Stimulated activated CD4-positive, alpha-beta T cell treated with anti-CD3 and anti-CD28 coated beads, TNF-alpha, amount 100 ng/mL, for 1 hour (primary cell): ENCODE results near the gene UBE2R2.

ENCODE experiments used
- DNase-seq, 3 donors: peaks; one replicate each; pipeline ENCODE4 v3.0.0-alpha.2; 2020; ENCODE audit warnings: low read depth in 3 of 3, low spot score in 1 of 3

UBE2R2 gene

GRCh38 chr9:33880211-33881089 lies 63.5 kb downstream of the UBE2R2 start:
- DNase-seq = no peak

- DNase-seq = no peak
Measured at GRCh38 chr9:33881635-33882034, 64.7 kb downstream of the UBE2R2 start.

GRCh38 chr9:33884856-33885701 lies 68.1 kb downstream of the UBE2R2 start:
- DNase-seq = no peak

GRCh38 chr9:33885948-33886347 lies 69.0 kb downstream of the UBE2R2 start:
- DNase-seq = no peak

GRCh38 chr9:33893861-33894260 lies 76.9 kb downstream of the UBE2R2 start:
- no peak for DNase-seq

- no peak for DNase-seq
Measured at GRCh38 chr9:33894316-33894715, 77.4 kb downstream of the UBE2R2 start.

GRCh38 chr9:33903157-33903780 lies 86.3 kb downstream of the UBE2R2 start:
- DNase-seq = no peak

GRCh38 chr9:33905137-33905536 lies 88.2 kb downstream of the UBE2R2 start:
- DNase-seq = no peak

- DNase-seq = no peak
Measured at GRCh38 chr9:33906769-33907168, 89.8 kb downstream of the UBE2R2 start.

- no peak for DNase-seq
Measured at GRCh38 chr9:33907347-33907746, 90.4 kb downstream of the UBE2R2 start.

- no peak for DNase-seq
Measured at GRCh38 chr9:33908114-33908513, 91.2 kb downstream of the UBE2R2 start.

- no peak for DNase-seq
Measured at GRCh38 chr9:33908749-33909148, 91.8 kb downstream of the UBE2R2 start.

GRCh38 chr9:33913541-33913940 lies 96.6 kb downstream of the UBE2R2 start:
- no peak for DNase-seq

- DNase-seq = no peak
Measured at GRCh38 chr9:33914887-33915628, 98.1 kb downstream of the UBE2R2 start.

- DNase-seq = no peak
Measured at GRCh38 chr9:33917036-33917435, 100.1 kb downstream of the UBE2R2 start.

GRCh38 chr9:33919276-33919897 lies 102.4 kb downstream of the UBE2R2 start:
- DNase-seq = no peak

GRCh38 chr9:33921967-33922895 lies 105.3 kb downstream of the UBE2R2 start:
- DNase-seq = peak in 1 of 3 donors; percentile 11

GRCh38 chr9:33923079-33923478 lies 106.1 kb downstream of the UBE2R2 start:
- DNase-seq = no peak

GRCh38 chr9:33923998-33924701 lies 107.2 kb downstream of the UBE2R2 start:
- DNase-seq = no peak
